B cell (primary cell): Measurements from ENCODE around the gene NUPR1. TPM values are rescaled to one million over a fixed set of nuclear protein-coding genes. Genes with fewer than 3 reads are reported as not detected.

Experiments used
- ATAC-seq: fragments of 200-7000 bp; cut with Tn5 transposase; one replicate; pipeline ENCODE4 v1.10.0; 2021; ENCODE audit warnings: low read depth, mild to moderate bottlenecking, moderate number of reproducible peaks, moderate library complexity
- CTCF ChIA-PET: fragments of 350-600 bp; sonication (Branson Sonifier 250); formaldehyde crosslinking; loops from one replicate; lab custom pipeline; 2021; ENCODE audit warnings: antibody characterized with exemption, inconsistent platforms; lab: Charles Lee
- POLR2A ChIA-PET: fragments of 350-600 bp; sonication (Branson Sonifier 250); formaldehyde crosslinking; loops from one replicate; lab custom pipeline; 2021; ENCODE audit warnings: antibody characterized with exemption; lab: Charles Lee
- DNase-seq: peaks from one replicate; pipeline ENCODE4 v3.0.0; 2013
- H2AFZ ChIP-seq: 2 replicates; pipeline ENCODE4 v1.6.1; 2012; ENCODE audit warnings: mild to moderate bottlenecking, low read depth, low read length; ENCODE audit not compliant: insufficient read depth, poor library complexity, severe bottlenecking
- H3K27ac ChIP-seq, 2 donors: 1 replicate in 1 of 2; 2 replicates in 1 of 2; pipeline ENCODE4 v1.5.1; 2012 to 2013; ENCODE audit warnings: low read length in 2 of 2, mild to moderate bottlenecking in 2 of 2, moderate library complexity in 1 of 2
- H3K27me3 ChIP-seq, 4 experiments: fragments of 200-600 bp in 1 of 4; sonication (generic) in 1 of 4; replicated peaks in 1 of 4; 1 replicate in 2 of 4; 2 replicates in 2 of 4; pipeline versions ENCODE4 v1.6.1 to v1.7.0; 2013 to 2016; ENCODE audit warnings: low read length in 3 of 4, mild to moderate bottlenecking in 2 of 4, mixed read lengths in 1 of 4, moderate library complexity in 1 of 4; ENCODE audit not compliant: insufficient read depth in 4 of 4, control insufficient read depth in 3 of 4; ENCODE audit errors: control extremely low read depth in 1 of 4
- H3K36me3 ChIP-seq, 2 experiments: replicated peaks in 1 of 2; 1 replicate in 1 of 2; 2 replicates in 1 of 2; pipeline versions ENCODE4 v1.6.1 to v1.7.1; 2013; ENCODE audit warnings: low read length in 1 of 2; ENCODE audit not compliant: insufficient read depth in 2 of 2, control insufficient read depth in 1 of 2; ENCODE audit errors: control extremely low read depth in 1 of 2, extremely low read depth in 1 of 2
- H3K4me1 ChIP-seq, 2 donors: fragments of 200-600 bp in 1 of 2; sonication (generic) in 1 of 2; 1 replicate in 1 of 2; 2 replicates in 1 of 2; pipeline versions ENCODE4 v1.5.1 to v1.6.1; 2013 to 2017; ENCODE audit warnings: low read length in 2 of 2; ENCODE audit not compliant: control insufficient read depth in 2 of 2, insufficient read depth in 2 of 2
- H3K4me2 ChIP-seq: replicated peaks from 2 replicates; pipeline ENCODE3; 2012; ENCODE audit warnings: mild to moderate bottlenecking, low read depth, low read length; ENCODE audit not compliant: poor library complexity, severe bottlenecking
- H3K4me3 ChIP-seq, 5 experiments: fragments of 200-600 bp in 1 of 5; sonication (generic) in 1 of 5; 1 replicate in 3 of 5; 2 replicates in 2 of 5; pipeline versions ENCODE4 v1.5.1 to v1.7.0; 2011 to 2016; ENCODE audit warnings: low read length in 4 of 5, mild to moderate bottlenecking in 4 of 5, low read depth in 2 of 5, control low read depth in 1 of 5, moderate library complexity in 1 of 5; ENCODE audit not compliant: insufficient read depth in 1 of 5; ENCODE audit errors: control extremely low read depth in 1 of 5, extremely low read depth in 1 of 5
- H3K79me2 ChIP-seq: fragments of 200-600 bp; sonication (generic); one replicate; pipeline ENCODE4 v1.6.0; 2016; ENCODE audit warnings: low read length; ENCODE audit not compliant: control insufficient read depth, insufficient read depth
- H3K9ac ChIP-seq: fragments of 200-600 bp; sonication (generic); 2 replicates; pipeline ENCODE4 v1.6.1; 2017; ENCODE audit warnings: mild to moderate bottlenecking, low read length, moderate library complexity
- H3K9me3 ChIP-seq, 3 donors: one replicate each; pipeline versions ENCODE4 v1.6.1 to v1.7.1; 2013; ENCODE audit warnings: low read length in 2 of 3; ENCODE audit not compliant: control insufficient read depth in 2 of 3, insufficient read depth in 1 of 3; ENCODE audit errors: control extremely low read depth in 1 of 3
- H4K20me1 ChIP-seq: 2 replicates; pipeline ENCODE4 v1.6.0; 2012; ENCODE audit warnings: mild to moderate bottlenecking, low read length; ENCODE audit not compliant: insufficient read depth, control insufficient read depth, poor library complexity, severe bottlenecking
- H3K27ac Mint-ChIP-seq: one replicate; pipeline ENCODE4 v1.8.0; 2021; ENCODE audit warnings: mixed read lengths
- H3K27me3 Mint-ChIP-seq: one replicate; pipeline ENCODE4 v1.8.0; 2021; ENCODE audit warnings: mixed read lengths
- H3K4me1 Mint-ChIP-seq: one replicate; pipeline ENCODE4 v1.8.0; 2021; ENCODE audit warnings: mixed read lengths
- H3K4me3 Mint-ChIP-seq: one replicate; pipeline ENCODE4 v1.8.0; 2021; ENCODE audit warnings: mixed read lengths
- H3K9me3 Mint-ChIP-seq: one replicate; pipeline ENCODE4 v1.8.0; 2022; ENCODE audit warnings: mixed read lengths; ENCODE audit not compliant: insufficient read depth
- EZH2 ChIP-seq: IDR thresholded peaks from 2 replicates; pipeline ENCODE4 v1.6.1; 2012; ENCODE audit warnings: borderline replicate concordance, low read depth, mild to moderate bottlenecking, moderate library complexity, low read length; ENCODE audit not compliant: insufficient read depth, poor library complexity, severe bottlenecking
- WGBS: methylation state at CpG from one replicate; pipeline ENCODE4 v1.1.5; 2013; ENCODE audit warnings: missing lambda C conversion rate; ENCODE audit not compliant: insufficient coverage; 5-methylcytosine and 5-hydroxymethylcytosine counted together
- intact Hi-C: fragments of 100-400 bp; cut with micrococcal nuclease; formaldehyde crosslinking; loops from one replicate; pipeline ENCODE4 v1.10.0; 2022
- polyA plus RNA-seq: library from polyadenylated mRNA; depleted of rRNA; stranded (reverse); fragments of >200 nt; gene quantifications from 2 replicates; pipeline ENCODE4 v1.2.3, GENCODE V29; 2012
- total RNA-seq, 2 donors: library from RNA; stranded (reverse); fragments of 120-200 nt in 1 of 2; gene quantifications; 1 replicate in 1 of 2; 2 replicates in 1 of 2; pipeline versions ENCODE4 v1.2.3 to v1.2.4, GENCODE V29; 2013 to 2022
- TF ChIP-seq, protein P1 (sequence below): fragments of 200-600 bp; IDR thresholded peaks from one replicate; pipeline ENCODE4 v1.8.0; 2022; ENCODE audit warnings: antibody characterized with exemption, mild to moderate bottlenecking

NUPR1 gene
- total and polyA plus RNA-seq, 2 donors (not counting 1 experiment from before 2014, with no cell fraction given), result not detected

DNA sequence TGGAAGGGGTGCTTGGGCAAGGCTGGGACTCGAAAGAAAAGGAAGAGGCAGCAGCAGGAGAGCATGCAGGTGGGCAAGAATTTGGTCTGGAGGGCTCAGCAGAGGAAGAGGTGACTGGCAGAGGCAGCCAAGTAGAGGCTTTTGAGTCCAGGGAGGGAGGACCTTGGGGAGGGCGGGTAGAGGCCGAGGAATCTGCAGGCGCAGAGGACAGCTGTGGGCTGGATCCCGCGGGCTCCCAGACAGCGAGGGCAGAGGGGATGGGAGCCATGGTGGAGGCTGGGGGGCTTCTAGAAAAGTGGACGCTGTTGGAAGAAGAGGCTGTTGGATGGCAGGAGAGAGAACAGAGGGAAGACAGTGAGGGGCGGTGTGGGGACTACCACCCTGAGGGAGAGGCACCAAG is 41.4 kb downstream of the NUPR1 start:
- no peak for DNase-seq
- CTCF ChIA-PET, result no interaction called here

DNA sequence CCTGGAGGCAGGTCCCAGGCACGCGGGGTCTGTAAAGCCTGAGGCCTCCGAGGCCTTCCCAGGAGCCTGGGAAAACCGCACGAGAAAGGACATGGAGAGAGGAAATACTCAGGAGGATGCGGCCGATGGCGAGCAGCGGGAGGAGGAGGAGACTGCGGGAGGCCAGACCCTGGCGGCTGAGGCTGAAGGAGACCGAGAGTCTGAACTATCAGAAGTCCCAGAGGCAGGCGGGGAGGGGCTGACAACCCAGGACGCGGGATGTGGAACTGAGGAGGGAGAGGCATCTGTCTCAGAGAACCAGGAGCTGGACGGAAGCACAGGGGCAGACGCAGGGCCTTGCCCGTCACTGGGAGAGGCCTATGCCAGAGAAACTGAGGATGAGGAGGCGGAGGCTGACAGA is 41.9 kb downstream of the NUPR1 start:
- Histone ChIP-seq H3K4me2 (no peak overlapping the region), H3K9me3 (no peaks in the 10 kb centered on the region), H3K4me3 (no peak overlapping the region), H3K36me3 (no peaks in the 10 kb centered on the region), H3K27ac (no peak overlapping the region), H4K20me1 (no peaks in the 10 kb centered on the region), H3K27me3 (no peaks in the 10 kb centered on the region), H3K4me1 (peaks cover 21 to 40% of the 10 kb centered on the region in 2 donors), H3K9ac (no peak overlapping the region), H3K79me2 (peaks cover under 1% of the 10 kb centered on the region), H2AFZ (no peak overlapping the region)
- no peak for TF ChIP-seq EZH2
- TF ChIP-seq, protein P1, sequence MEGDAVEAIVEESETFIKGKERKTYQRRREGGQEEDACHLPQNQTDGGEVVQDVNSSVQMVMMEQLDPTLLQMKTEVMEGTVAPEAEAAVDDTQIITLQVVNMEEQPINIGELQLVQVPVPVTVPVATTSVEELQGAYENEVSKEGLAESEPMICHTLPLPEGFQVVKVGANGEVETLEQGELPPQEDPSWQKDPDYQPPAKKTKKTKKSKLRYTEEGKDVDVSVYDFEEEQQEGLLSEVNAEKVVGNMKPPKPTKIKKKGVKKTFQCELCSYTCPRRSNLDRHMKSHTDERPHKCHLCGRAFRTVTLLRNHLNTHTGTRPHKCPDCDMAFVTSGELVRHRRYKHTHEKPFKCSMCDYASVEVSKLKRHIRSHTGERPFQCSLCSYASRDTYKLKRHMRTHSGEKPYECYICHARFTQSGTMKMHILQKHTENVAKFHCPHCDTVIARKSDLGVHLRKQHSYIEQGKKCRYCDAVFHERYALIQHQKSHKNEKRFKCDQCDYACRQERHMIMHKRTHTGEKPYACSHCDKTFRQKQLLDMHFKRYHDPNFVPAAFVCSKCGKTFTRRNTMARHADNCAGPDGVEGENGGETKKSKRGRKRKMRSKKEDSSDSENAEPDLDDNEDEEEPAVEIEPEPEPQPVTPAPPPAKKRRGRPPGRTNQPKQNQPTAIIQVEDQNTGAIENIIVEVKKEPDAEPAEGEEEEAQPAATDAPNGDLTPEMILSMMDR, result no peak
- ChIA-PET POLR2A (no interaction called here), CTCF (no interaction called here)
- WGBS, result 98% methylated on average over 19 of the region's 19 CpGs
- Mint-ChIP-seq H3K4me3 (no peak overlapping the region), H3K9me3 (no peaks in the 10 kb centered on the region), H3K27ac (no peak overlapping the region), H3K4me1 (peaks cover 46% of the 10 kb centered on the region), H3K27me3 (no peaks in the 10 kb centered on the region)
- DNase-seq, result no peak
- intact Hi-C loops, result no loop called here
- ATAC-seq, result no peak

More for the DNA sequence above, 41.4 kb downstream of the NUPR1 start:
- no peak overlapping the region for H3K27ac ChIP-seq
- Mint-ChIP-seq H3K27ac (no peak overlapping the region), H3K9me3 (no peaks in the 10 kb centered on the region), H3K4me1 (peaks cover 41% of the 10 kb centered on the region), H3K27me3 (no peaks in the 10 kb centered on the region), H3K4me3 (no peak overlapping the region)
- H3K4me2 ChIP-seq, result no peak overlapping the region
- no peaks in the 10 kb centered on the region for H3K27me3 ChIP-seq
- peaks cover 21 to 38% of the 10 kb centered on the region in 2 donors for H3K4me1 ChIP-seq
- H3K9ac ChIP-seq, result no peak overlapping the region
- intact Hi-C loops, result no loop called here
- no peaks in the 10 kb centered on the region for H3K79me2 ChIP-seq
- ATAC-seq, result no peak
- H3K36me3 ChIP-seq, result no peaks in the 10 kb centered on the region
- H2AFZ ChIP-seq, result no peak overlapping the region
- POLR2A ChIA-PET, result no interaction called here
- 96% methylated on average over 9 of the region's 9 CpGs for WGBS
- TF ChIP-seq, protein P1, result no peak
- no peaks in the 10 kb centered on the region for H3K9me3 ChIP-seq
- H3K4me3 ChIP-seq, result no peak overlapping the region
- no peaks in the 10 kb centered on the region for H4K20me1 ChIP-seq
